ENCODE measurements around the gene FILIP1.
"Not testable (repeated sequence)": the region's sequence is repeated elsewhere in the genome, so short reads cannot be mapped to it uniquely, and the experiment has no call there.

FILIP1 gene

GRCh38 chr6:75421316-75422023 lies 72.1 kb downstream of the FILIP1 start:
- DNase-seq, result no peak

- no peak for DNase-seq
Observed at GRCh38 chr6:75419980-75420379, 73.6 kb downstream of the FILIP1 start.

GRCh38 chr6:75419416-75419815 lies 74.2 kb downstream of the FILIP1 start:
- no peak for DNase-seq

- no peak for DNase-seq
Observed at GRCh38 chr6:75418233-75418632, 75.4 kb downstream of the FILIP1 start.

- no peak for DNase-seq
Observed at GRCh38 chr6:75416443-75416842, 77.2 kb downstream of the FILIP1 start.

- DNase-seq, result no peak
Observed at GRCh38 chr6:75415804-75416203, 77.8 kb downstream of the FILIP1 start.

- DNase-seq, result no peak
Observed at GRCh38 chr6:75414445-75415021, 79.1 kb downstream of the FILIP1 start.

- no peak for DNase-seq
Observed at GRCh38 chr6:75412969-75413662, 80.5 kb downstream of the FILIP1 start.

- not testable (repeated sequence) for DNase-seq
Observed at GRCh38 chr6:75410564-75410963, 83.0 kb downstream of the FILIP1 start.

GRCh38 chr6:75409928-75410327 lies 83.7 kb downstream of the FILIP1 start:
- no peak for DNase-seq

GRCh38 chr6:75409286-75409685 lies 84.3 kb downstream of the FILIP1 start:
- no peak for DNase-seq

- DNase-seq, result no peak
Observed at GRCh38 chr6:75403563-75404080, 90.0 kb downstream of the FILIP1 start.

GRCh38 chr6:75402296-75402695 lies 91.3 kb downstream of the FILIP1 start:
- no peak for DNase-seq

- no peak for DNase-seq
Observed at GRCh38 chr6:75397656-75398465, 95.7 kb downstream of the FILIP1 start.

GRCh38 chr6:75397171-75397570 lies 96.4 kb downstream of the FILIP1 start:
- no peak for DNase-seq

GRCh38 chr6:75396005-75396800 lies 97.4 kb downstream of the FILIP1 start:
- DNase-seq, result no peak

- DNase-seq, result no peak
Observed at GRCh38 chr6:75393806-75394205, 99.8 kb downstream of the FILIP1 start.

GRCh38 chr6:75391276-75391675 lies 102.3 kb downstream of the FILIP1 start:
- no peak for DNase-seq

GRCh38 chr6:75386050-75386770 lies 107.4 kb downstream of the FILIP1 start:
- no peak for DNase-seq

- DNase-seq, result no peak
Observed at GRCh38 chr6:75384116-75384515, 109.5 kb downstream of the FILIP1 start.

GRCh38 chr6:75382634-75382900 lies 111.0 kb downstream of the FILIP1 start:
- no peak for DNase-seq
